Colonic mucosa (tissue), 4 donors: Measurements from ENCODE around the gene TSPAN11. TPM values are rescaled to one million over a fixed set of nuclear protein-coding genes. Genes with fewer than 3 reads are reported as not detected.
A peak's percentile ranks its signal among the peaks of the same experiment; 100 is the strongest.

ENCODE experiments used
- DNase-seq: peaks from one replicate; pipeline ENCODE4 v3.0.0-alpha.2; 2020
- H3K27ac ChIP-seq: fragments of 200-600 bp; one replicate; pipeline ENCODE4 v1.8.0; 2021
- H3K27me3 ChIP-seq: fragments of 200-600 bp; one replicate; pipeline ENCODE4 v1.8.0; 2021
- H3K36me3 ChIP-seq: fragments of 200-600 bp; one replicate; pipeline ENCODE4 v1.8.0; 2021
- H3K4me1 ChIP-seq: fragments of 200-600 bp; one replicate; pipeline ENCODE4 v1.8.0; 2021; ENCODE audit warnings: mild to moderate bottlenecking
- H3K4me3 ChIP-seq: fragments of 200-600 bp; one replicate; pipeline ENCODE4 v1.8.0; 2021
- H3K9ac ChIP-seq, 2 donors: one replicate each; pipeline ENCODE4 v1.7.0; 2013; ENCODE audit warnings: control low read depth in 2 of 2, low read depth in 2 of 2, low read length in 2 of 2
- H3K9me3 ChIP-seq: fragments of 200-600 bp; one replicate; pipeline ENCODE4 v1.8.0; 2021
- intact Hi-C: fragments of 100-400 bp; cut with DNase I; formaldehyde crosslinking; loops from one replicate; pipeline ENCODE4 v1.14.1; 2022
- total RNA-seq, 2 donors: library from RNA; stranded (reverse); fragmentation: NEBNext Ultra II Directional in 1 of 2; extraction: Animal tissue kit (Norgen Biotek cat#: 25700) in 1 of 2; gene quantifications; one replicate each; pipeline ENCODE4 v1.2.1, GENCODE V29; 2021
- TF ChIP-seq, protein P1 (sequence below): fragments of 200-600 bp; IDR thresholded peaks from one replicate; pipeline ENCODE4 v1.8.0; 2022; ENCODE audit warnings: antibody characterized with exemption, mild to moderate bottlenecking
- donor health status: healthy.
- donor health status: DM: no; HTN: no; CAD: no.
- donor health status: DM: no; HTN: no; CAD: no.

TSPAN11 gene
- total RNA-seq, 2 donors from 2014 or later: 1.3 to 8.2 TPM

DNA sequence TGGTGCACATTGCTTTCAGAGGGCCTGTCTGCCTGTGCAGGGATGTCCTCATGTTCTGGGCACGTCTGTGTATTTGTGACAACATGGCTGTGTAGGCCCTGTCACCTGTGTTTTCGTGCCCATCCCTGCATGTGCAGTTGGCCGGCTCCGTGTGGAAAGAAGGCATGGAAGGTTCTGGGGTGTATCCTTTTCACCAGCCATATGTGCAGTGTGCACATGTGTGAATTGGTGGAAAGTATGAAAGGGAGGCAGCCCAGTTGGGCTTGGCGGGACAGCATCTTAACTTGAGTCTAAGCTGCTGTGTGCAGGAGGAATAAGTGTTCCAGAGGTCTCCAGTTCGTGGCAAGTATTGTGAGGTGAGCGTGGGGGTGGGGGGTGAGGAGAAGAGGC, 669 bp downstream of the TSPAN11 start:
- TF ChIP-seq, protein P1, sequence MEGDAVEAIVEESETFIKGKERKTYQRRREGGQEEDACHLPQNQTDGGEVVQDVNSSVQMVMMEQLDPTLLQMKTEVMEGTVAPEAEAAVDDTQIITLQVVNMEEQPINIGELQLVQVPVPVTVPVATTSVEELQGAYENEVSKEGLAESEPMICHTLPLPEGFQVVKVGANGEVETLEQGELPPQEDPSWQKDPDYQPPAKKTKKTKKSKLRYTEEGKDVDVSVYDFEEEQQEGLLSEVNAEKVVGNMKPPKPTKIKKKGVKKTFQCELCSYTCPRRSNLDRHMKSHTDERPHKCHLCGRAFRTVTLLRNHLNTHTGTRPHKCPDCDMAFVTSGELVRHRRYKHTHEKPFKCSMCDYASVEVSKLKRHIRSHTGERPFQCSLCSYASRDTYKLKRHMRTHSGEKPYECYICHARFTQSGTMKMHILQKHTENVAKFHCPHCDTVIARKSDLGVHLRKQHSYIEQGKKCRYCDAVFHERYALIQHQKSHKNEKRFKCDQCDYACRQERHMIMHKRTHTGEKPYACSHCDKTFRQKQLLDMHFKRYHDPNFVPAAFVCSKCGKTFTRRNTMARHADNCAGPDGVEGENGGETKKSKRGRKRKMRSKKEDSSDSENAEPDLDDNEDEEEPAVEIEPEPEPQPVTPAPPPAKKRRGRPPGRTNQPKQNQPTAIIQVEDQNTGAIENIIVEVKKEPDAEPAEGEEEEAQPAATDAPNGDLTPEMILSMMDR: no peak
- no peak overlapping the region for H3K4me3 ChIP-seq
- no peaks in the 10 kb centered on the region for H3K4me1 ChIP-seq
- H3K9ac ChIP-seq: peak overlapping the region in 1 of 2 donors; percentile 56
- no peak overlapping the region for H3K27ac ChIP-seq
- H3K27me3 ChIP-seq: peaks cover 20% of the 10 kb centered on the region
- H3K9me3 ChIP-seq: no peaks in the 10 kb centered on the region
- intact Hi-C loops: no loop called here
- no peaks in the 10 kb centered on the region for H3K36me3 ChIP-seq
- DNase-seq: no peak

GRCh38 chr12:30928356-30929244, 2.1 kb downstream of the TSPAN11 start:
- no peak for DNase-seq

GRCh38 chr12:30930238-30930637, 3.7 kb downstream of the TSPAN11 start:
- Histone ChIP-seq H3K9me3 (no peaks in the 10 kb centered on the region), H3K27ac (no peak overlapping the region), H3K4me1 (no peaks in the 10 kb centered on the region), H3K9ac (peak overlapping the region in 1 of 2 donors; percentile 12), H3K27me3 (peaks cover 20% of the 10 kb centered on the region), H3K36me3 (no peaks in the 10 kb centered on the region), H3K4me3 (no peak overlapping the region)
- intact Hi-C loops: no loop called here
- TF ChIP-seq, protein P1: no peak
- no peak for DNase-seq

More at GRCh38 chr12:30928356-30929244, 2.1 kb downstream of the TSPAN11 start:
- H3K36me3 ChIP-seq: no peaks in the 10 kb centered on the region
- H3K27me3 ChIP-seq: peaks cover 20% of the 10 kb centered on the region
- H3K4me1 ChIP-seq: no peaks in the 10 kb centered on the region
- H3K9ac ChIP-seq: no peak overlapping the region
- no peak overlapping the region for H3K4me3 ChIP-seq
- H3K9me3 ChIP-seq: no peaks in the 10 kb centered on the region
- H3K27ac ChIP-seq: no peak overlapping the region
- TF ChIP-seq, protein P1: no peak
- intact Hi-C loops: no loop called here

DNA sequence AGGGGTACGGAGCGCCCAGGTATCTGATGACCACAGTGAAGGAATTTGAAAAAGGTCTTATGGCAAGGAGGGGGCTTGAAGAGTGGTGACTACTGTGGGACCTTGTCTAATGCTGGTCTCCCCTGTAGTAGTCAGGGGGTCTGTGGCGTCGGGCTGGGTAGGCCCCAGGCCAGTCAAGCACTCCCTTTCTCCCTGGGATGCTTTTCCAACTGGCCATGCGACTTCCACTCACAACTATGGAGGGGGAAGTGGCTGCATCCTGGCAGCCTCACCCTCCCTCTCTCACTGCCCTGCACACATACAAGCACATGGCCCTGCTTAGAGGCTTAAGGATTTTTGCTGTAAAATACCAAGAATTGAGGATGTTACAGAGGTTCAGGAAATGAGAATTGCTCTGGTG, 4.1 kb downstream of the TSPAN11 start:
- intact Hi-C loops: no loop called here
- Histone ChIP-seq H3K9ac (no peak overlapping the region), H3K4me1 (no peaks in the 10 kb centered on the region), H3K27me3 (peaks cover 20% of the 10 kb centered on the region), H3K27ac (no peak overlapping the region), H3K4me3 (no peak overlapping the region), H3K36me3 (no peaks in the 10 kb centered on the region), H3K9me3 (no peaks in the 10 kb centered on the region)
- TF ChIP-seq, protein P1: no peak
- no peak for DNase-seq

GRCh38 chr12:30932881-30933280, 6.3 kb downstream of the TSPAN11 start:
- Histone ChIP-seq H3K27ac (no peak overlapping the region), H3K27me3 (peaks cover under 1% of the 10 kb centered on the region), H3K9me3 (no peaks in the 10 kb centered on the region), H3K4me1 (no peaks in the 10 kb centered on the region), H3K4me3 (no peak overlapping the region), H3K36me3 (no peaks in the 10 kb centered on the region), H3K9ac (no peak overlapping the region)
- intact Hi-C loops: no loop called here
- DNase-seq: no peak
- TF ChIP-seq, protein P1: no peak
